GM18867 (cell line): ENCODE results near the gene GPR142.

Experiments used
- ATAC-seq: cut with Tn5 transposase; IDR thresholded peaks from one replicate; pipeline ENCODE4 v1.9.1; 2021; ENCODE audit warnings: mild to moderate bottlenecking, moderate library complexity; ENCODE audit not compliant: unreplicated experiment

Gene GPR142, protein sequence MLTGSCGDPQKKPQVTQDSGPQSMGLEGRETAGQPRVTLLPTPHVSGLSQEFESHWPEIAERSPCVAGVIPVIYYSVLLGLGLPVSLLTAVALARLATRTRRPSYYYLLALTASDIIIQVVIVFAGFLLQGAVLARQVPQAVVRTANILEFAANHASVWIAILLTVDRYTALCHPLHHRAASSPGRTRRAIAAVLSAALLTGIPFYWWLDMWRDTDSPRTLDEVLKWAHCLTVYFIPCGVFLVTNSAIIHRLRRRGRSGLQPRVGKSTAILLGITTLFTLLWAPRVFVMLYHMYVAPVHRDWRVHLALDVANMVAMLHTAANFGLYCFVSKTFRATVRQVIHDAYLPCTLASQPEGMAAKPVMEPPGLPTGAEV

DNA sequence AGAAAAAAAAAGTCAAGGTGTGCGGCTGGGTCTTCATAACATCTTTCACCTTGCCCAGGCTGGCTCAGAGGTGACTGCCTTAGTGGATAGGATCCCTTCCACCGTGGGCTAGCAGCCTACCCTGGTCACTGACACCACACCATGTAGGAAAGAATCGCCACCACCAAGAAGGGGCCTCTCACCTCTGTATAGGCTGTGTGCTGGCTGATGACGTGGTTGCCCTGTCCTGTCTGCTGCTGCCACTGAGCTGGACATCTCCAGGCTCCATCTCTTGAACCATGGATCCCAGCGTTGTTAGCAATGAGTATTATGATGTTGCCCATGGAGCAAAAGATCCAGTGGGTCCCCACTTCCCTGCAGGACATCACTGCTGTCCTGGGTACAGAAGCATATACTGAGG lies at the start of gene GPR142:
Gene GPR142 (plus strand): TSS at position 301 of the 400 bp plus-strand sequence. CDS start 2,035 bp downstream, outside the sequence.
- no peak for ATAC-seq

DNA sequence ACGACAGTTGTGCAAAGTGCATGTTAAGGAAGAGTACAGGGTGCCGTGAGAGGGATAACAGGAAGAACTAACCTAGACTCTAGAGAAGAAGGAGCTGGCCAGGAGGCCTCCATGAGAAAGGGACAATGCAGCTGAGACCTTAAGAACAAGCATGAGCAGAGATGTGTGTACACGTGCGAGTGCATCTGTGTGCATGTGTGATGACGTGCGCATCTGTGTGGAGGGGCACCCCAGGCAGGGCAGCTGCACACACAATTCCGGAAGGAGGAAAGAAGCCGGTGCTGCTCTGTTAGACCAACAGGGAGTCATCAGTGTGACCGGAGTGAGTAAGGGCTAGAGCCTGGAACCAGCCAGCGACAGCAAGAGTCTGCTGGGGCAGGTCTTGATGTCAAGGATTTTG lies 48.9 kb upstream of the GPR142 start:
- ATAC-seq = no peak

DNA sequence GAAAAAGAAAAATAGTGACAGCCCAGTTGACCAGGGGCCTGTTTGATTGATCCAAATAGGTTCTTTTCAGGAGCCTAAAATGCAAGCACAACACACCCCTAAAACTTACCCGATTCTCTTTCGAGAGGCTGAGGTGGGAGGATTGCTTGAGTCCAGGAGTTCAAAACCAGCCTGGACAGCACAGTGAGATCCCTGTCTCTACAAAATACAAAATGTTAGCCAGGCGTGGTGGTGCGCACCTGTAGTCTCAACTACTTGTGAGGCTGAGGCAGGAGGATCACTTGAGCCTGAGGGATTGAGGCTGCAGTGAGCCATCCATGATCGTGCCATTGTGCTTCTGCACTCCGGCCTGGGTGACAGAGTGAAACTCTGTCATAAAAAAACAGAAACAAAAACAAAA lies 42.8 kb upstream of the GPR142 start:
- ATAC-seq = no peak

DNA sequence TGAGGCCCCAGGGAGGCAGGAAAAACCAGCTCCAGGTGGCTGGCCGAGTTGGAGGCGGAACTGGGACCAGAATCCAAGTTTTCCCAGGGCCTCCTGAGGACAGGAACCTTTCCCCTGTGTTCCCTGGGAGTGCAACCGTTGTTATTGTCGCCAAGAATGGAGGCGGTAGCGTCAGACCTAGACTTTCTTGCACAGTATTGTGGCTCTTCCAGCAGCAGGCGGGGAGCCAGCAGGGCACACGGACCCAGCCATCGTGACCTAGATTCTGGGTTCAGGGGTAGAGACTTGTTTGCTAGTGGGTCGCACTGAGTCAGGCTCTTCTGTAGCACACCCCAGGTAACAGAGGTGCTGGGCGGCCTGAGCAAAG lies 41.9 kb upstream of the GPR142 start:
- ATAC-seq = no peak

DNA sequence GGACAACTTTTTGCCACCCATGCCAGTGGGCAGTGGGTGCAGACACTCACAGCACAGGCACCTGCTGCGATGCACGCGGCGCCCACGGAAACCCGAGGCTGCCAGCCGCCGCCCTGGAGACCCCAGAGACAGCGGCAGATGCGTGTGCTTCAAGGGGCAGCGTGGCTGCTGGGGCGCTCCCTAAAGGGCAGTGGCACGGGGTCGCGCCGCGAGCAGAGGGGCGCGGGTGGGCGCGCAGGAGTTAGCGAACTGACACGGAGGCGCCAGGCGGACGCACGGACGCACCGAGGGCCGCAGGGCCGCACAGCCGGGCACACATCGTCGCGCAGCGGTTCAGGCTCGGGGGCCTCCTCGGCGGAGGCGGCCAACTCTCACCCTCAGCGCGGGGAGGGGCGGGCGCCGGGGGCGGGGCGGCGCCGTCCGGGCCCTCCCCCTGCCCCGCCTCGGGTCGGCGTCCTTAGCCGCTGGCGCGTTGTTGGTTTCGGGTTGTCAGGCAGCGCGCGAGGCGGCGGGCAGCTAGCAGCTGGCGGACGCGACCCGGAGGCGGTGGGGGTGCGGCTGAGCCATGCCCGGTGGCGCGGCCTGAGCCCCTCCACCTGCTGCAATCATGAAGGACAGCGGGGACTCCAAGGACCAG lies 41.4 kb upstream of the GPR142 start, which contains the start of gene KIF19:
Gene KIF19 (plus strand): TSS at position 484 of the 637 bp plus-strand sequence. CDS start 124 bp downstream, at position 608.
- peak; percentile 71 for ATAC-seq

DNA sequence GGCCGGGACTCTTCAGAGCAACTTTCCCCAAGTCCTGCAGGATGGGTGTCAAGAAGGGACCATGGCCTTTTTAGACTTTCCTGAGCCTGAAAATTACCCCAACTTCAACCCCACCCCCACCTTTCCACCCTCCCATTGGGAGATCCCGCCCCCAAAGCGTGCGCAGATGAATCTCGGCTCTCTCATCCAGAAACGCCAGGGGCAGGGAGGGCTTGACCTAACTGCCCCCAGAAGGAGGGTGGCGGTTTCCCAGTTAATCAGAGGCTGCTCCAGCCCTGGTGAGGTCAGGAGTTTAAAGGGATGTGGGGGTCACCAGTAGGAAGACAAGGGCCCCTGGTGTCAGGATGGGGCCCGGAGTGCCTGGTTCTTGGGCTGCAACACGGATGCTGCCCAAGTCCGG lies 40.8 kb upstream of the GPR142 start:
- ATAC-seq = no peak

DNA sequence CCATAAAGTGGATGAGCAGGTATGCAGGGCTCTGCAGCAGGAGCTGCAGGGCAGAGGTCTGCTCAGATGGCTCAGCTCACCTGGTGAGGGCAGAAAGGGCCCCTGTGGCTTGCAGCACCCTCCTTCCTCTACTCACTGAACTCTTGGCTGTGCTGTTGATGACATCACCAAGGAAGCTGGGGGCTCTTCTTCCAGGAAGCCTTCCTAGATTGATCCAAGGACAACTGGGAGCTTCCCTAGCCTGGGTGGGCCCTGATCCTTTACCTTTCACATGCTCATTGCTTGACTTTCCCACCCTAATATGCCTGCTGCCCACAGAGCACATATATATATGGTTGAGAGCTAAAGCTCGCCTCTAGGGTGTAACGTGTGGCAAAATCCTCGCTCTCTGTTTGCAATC lies 38.8 kb upstream of the GPR142 start:
- ATAC-seq = no peak

DNA sequence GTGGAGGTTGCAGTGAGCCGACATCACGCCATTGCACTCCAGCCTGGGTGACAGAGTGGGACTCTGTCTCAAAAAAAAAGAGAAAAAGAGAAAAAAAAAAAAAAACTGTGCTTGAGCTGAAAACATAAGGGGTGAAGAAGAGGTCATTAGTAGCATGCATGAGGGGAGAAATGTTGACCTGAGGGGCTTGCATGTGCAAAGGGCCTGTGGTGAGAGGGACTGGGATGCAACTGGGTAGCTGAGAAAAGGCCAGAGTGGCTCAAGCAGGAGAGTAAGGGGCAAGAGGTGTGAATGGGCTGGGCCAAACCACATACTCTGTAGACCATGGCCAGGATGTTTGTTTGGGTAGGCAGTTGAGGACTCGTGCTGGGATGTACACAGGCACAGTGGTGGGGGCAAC lies 37.9 kb upstream of the GPR142 start:
- ATAC-seq = no peak

DNA sequence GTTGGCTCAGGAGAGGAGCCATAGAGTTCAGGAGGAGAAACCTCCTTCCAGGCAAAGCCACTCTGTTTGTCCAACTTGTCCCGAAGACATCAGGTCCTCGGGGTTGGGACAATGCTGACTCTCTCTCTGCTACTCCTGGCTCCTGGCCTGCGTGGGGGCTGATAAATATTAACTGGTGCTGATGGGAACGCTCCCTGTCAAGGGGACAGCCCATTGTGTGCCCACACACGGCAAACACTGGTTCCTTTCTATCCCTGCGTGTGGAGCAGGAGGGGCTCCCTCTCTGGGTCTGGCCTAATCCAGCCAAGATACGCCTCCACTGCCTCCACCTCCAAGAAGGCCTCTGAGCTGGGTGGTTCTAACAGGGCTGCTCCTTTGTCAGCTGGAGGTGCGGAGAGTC lies 36.9 kb upstream of the GPR142 start:
- ATAC-seq = no peak

DNA sequence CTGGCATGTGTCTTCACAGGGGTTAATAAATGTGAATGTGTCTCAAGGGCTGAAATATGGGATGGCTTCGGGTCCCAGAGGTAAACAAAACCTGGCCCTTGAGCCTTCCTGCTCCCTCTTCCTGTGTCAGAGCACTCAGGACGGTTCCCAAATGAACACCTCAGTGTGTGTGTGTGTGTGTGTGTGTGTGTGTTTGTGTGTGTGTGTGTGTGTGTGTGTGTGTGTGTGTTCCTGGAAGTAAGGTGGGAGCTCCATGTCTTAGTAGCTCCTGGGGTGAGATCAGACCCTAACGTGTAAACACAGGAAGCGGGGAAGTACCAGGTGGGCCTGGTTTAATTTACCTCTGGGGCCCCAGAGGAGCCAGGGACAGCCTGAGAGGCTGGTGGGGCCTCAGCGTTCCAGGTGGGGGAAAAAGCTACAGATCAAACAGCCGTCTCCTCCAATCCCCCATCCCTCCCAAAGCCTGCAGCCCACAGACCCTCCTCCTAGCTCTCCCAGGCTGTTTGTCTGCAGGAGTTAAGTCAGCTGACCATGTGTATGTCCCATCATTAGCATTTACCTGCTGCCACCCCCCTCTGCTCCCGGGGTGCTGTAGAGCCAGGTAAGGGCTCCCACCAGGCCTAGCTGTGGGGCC lies 35.2 kb upstream of the GPR142 start:
- ATAC-seq = no peak

DNA sequence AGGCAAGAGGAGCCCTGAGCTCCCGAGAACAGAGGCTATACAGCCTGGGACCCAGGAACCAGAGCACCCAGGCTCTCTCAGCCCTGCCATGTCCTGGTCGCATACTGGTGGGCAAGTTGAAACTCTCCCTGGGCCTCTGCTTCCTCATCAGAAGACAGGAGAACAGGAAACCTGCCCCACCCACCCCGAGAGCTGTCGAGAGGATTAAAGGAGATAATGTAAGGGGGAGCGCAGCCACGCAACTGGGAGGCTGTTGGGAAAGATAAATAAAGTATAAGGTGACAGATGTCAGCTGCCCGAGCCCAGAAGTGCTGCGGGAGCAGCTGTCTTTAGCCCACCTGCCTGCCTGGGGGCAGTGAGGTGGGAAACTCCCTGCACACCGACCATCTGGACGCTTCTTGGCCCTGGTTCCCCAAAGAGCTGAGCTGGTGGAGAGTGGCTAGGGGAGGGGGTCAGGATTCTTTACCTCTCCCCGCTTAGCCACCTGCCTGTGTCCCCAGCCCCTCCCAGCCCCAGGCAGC lies 34.5 kb upstream of the GPR142 start:
- no peak for ATAC-seq

DNA sequence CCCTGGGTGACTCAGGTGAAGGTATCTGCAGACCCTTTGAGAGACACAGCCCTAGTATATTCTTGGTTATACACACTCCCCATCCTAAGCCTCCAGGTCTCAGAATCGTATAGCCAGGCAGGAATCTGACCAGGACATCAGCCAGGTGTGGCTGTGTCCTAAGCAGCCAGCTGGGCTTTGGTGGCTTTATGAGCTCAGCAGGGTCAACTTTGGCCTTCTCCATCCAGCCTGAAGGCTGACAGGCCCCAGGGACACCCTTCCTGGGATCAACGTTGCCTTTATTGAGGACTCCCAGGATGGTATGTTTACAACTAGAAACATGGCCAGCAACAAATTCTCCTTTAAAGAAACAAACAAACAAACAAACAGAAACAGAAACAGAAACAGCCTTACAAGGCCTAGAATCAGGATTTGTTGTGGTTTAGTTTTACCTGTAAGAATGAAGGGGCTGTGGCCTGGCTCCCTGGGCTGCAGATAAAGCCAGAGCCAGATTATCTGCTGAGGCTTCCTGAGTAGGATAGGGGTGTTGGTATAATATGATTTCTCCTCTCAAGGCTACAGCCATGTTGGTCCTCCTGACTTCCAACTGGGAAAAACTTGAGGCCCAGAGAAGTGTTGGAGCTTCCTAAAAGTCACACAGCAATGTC lies 32.8 kb upstream of the GPR142 start:
- ATAC-seq = no peak

DNA sequence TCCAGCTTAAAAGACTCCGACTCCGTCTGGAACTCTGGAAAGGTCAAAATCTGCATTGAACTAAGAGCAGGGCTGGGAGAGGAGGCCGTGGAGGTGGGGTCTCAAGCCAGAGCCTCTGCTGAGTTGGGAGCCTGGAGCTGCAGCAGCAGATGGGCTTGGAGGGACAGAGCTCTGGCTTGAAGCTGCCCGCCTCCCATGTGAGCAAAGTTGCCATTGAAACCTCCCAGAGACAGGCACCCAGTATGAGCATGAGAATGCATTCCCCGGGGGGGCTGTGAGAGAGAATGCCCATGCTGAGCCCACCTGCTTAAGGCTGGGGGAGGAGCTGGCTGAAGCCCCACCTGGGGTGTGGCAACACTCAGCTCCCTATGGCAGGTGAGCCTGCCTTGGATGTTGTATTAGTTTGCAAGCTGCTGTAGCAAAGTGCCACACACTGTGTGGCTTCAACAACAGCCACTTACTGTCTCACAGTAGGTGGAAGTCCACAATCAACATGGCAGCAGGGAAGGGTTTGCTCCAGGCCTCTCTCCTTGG lies 31.7 kb upstream of the GPR142 start:
- ATAC-seq = no peak

DNA sequence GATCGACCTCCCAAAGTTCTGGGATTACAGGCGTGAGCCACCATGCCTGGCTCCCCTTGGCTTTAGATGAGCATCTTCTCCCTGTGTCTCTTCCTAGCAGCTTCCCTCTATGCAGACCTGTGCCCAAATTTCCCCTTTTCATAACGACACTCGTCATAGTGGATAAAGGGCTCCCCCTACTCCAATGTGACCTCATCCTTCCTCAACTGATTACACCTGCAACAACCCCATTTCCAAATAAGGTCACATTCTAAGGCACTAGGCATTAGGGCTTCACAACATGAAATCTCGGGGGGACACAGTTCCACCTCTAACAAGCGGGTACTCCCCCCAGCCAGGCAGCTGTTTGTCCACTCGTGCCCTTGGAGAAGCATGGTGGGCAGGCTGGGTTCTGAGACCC lies 31.0 kb upstream of the GPR142 start:
- ATAC-seq = no peak

DNA sequence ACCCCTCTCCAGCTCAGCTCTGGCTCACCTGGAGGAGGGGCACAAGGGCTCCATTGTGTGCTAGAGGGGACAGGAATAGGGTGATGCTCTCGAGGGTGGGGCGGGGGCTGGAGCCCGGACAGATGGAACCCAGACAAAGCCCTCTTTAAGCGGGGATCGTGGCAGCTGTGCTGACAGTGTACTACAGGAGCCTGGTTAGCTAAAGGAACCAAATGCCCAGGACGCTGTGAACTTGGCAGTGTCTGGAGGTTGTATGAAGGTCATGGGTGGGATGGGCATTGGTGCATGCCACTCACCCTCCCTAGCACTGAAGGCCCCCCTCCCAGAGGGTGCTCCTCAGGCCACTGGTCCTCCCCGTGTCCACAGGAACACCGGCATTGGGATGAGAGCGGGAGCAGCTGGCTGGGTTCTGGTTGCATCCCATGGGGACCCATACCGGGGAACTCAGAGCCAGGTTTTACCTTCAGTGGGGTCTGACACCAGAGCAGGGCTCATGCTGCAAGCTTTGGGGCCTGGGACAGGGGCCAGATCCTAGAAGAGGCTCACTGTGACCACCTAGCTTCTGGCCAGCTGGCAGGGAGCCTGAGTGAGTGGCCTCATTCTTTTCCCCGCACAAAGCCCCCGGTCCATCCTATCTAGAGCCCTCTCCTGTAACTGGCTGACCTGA lies 29.3 kb upstream of the GPR142 start:
- ATAC-seq = no peak

DNA sequence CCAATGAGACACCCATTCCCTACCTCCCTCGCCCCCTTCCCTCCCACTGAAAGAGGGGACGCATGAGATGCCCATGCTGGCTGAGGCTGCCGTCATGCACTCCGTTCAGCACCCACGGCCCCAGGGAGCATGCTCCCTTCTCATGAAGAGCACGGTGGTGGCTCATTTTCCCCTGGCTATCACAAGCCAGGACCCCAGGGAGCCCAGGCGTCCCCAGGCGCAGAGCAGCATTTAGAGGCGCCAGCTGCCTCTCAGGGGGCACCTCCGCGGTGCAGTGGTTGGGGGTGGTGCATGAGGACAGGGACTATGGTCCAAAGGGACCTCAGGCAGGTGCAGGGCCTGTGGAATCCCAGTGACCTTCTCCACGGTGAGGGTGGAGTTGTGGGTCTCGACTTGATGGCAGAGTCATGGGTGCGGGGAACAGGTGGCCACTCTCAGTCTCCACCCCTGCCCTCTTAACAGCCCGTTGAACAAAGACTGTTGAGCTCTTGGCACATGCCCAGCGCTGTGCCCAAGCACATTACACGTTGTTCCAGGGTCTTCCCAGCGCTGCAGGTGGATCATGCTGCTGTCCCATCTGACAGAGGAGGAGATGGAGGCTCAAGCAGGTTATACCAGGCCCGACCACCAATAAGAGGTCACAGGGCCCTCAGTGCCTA lies 27.6 kb upstream of the GPR142 start:
- ATAC-seq = no peak

DNA sequence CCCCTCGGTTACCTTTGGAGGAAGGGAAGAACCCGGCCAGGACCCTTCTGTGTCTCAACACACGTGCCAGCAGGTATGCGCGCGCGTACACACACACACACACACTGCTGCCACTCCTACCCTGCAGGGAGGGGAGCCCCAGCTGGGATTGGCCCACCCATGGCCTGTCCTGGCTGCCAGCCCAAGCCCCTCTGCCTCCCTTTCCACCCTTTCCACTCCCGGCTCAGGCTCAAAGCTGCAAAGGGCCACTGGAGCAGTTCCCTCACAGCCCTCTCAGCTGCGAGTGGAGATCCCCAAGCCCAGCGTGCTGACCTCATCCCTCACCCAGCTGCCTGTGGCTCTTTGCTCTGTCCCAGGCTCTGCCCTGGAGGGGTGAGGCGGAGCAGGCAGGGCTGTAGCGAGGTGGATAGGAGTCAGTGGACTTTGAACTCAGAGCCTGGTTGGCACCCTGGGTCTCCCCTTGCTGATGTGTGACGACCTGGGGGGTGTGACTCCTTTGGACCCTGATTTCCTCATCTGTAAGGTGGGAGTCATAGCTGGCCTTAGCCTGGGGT lies 26.8 kb upstream of the GPR142 start:
- ATAC-seq = no peak

DNA sequence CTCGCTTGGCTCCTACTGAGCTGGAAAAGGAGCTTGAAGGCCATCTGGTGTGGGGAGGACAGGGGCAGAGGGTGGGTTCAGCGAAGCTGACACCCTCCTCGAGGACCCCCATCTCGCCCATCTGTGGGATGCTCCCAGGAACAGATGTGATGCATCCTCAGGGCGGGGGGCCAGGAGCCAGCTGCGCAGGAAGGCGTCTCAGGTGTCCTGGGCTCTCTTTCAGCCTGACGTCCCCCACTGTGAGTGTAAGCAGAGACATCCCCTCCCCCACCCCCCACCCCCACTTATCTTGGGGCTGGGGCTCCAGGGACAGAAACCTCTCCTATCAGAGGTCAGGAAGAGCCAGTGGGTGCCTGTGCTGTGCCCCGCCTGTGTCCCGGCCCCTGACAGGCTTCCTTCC lies 25.1 kb upstream of the GPR142 start:
- no peak for ATAC-seq

DNA sequence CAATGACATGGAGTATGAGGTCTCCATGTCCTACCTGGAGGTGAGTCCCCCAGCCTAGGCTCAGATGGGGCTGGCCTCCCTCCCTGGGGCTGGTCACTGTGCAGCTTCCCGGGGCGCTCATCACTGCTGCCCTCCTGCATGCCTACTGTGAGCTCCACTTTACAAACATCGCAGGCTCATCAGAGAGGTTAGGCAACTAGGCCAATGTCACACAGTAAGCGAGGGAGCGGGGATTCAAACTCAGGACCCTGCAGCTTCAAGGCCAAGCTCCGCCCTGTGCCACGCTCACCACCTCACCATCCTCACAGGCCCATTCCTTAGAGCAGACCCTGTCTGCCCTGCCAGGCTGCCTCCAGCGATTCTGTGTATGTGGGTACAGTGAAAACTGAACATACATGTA lies 24.2 kb upstream of the GPR142 start:
- no peak for ATAC-seq
